HG02678 (cell line): ENCODE results near the gene FNDC3B.

ENCODE experiments used
- ATAC-seq: cut with Tn5 transposase; IDR thresholded peaks from one replicate; pipeline ENCODE4 v1.9.1; 2021; ENCODE audit warnings: mild to moderate bottlenecking, moderate library complexity; ENCODE audit not compliant: unreplicated experiment

FNDC3B gene

GRCh38 chr3:172147113-172147818 lies 107.9 kb downstream of the FNDC3B start:
- ATAC-seq = no peak

DNA sequence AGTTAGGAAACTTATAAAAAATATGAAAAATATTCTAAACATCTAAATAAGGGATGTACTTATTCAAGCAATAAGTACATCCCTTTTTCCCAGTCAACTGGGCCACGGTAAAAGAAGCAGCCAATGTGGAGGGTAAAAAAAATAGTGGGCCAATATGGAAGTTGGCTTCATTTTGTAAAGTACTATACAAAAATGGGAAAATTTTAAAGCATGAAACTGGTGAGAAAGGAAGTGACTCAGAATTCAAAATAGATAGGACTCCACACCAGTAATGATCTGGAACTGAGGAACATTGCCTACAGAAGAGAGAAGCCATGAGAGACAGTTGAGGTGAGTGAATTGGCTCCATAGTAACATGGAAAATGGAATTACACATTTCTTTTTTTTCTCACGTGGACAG lies 108.9 kb downstream of the FNDC3B start:
- no peak for ATAC-seq

DNA sequence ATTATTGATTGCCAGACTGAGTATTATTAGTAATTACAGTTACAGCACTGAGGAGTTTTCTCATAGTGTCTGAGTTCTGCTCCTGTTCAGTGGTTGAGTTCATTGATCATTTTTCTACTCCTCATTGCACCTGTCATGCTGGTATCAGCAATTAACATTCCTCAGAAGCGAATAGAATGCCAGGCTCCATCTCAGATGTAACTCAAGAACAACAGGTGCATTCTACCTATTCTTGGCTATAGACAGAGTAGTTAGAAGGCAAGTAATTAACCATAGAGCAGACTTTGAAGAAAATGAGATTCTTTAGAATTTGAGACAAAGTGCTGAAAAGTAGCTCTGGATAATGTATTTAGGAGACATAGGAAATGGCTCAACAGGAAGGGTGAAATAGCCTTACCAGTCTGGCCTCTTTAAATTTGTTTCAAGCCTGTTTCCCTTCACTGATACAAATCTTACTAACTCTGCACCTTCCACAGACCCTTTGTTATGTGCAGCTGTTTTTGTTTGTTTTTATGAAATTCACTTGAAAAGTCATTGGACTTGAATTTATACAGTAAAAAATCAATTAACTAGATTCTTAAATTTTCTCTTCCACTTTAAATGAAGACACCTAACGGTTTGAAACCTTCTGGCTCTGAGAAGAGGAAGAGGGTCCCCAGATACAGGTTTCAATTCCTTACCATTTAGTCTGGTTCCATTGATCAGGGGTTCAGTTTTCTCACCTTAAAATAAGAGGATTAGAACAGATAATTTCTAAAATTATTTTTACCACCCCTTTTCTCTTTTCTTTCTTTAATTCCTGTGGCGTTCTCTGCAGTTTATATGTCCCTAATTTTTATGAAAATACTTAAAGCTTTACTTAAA lies 109.6 kb downstream of the FNDC3B start:
- ATAC-seq = no peak

DNA sequence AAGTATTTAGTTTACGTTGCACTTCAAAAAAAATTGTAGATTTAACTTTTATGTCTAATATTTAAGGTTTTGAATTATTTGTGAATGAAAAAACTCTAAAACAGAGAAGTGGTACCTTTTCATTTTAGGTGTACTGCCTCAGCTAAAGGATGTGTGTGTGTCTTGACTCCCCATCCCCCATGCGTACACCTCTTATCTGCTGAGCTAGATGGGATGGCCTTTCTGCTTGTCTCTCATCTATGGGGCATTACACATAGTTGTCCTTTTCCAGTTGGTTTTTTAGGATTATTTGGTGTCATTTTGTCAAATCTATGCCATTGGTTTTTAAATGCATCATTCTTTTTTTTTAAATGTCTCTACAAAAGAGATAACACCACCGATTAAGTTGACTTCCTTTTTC lies 110.9 kb downstream of the FNDC3B start:
- no peak for ATAC-seq

DNA sequence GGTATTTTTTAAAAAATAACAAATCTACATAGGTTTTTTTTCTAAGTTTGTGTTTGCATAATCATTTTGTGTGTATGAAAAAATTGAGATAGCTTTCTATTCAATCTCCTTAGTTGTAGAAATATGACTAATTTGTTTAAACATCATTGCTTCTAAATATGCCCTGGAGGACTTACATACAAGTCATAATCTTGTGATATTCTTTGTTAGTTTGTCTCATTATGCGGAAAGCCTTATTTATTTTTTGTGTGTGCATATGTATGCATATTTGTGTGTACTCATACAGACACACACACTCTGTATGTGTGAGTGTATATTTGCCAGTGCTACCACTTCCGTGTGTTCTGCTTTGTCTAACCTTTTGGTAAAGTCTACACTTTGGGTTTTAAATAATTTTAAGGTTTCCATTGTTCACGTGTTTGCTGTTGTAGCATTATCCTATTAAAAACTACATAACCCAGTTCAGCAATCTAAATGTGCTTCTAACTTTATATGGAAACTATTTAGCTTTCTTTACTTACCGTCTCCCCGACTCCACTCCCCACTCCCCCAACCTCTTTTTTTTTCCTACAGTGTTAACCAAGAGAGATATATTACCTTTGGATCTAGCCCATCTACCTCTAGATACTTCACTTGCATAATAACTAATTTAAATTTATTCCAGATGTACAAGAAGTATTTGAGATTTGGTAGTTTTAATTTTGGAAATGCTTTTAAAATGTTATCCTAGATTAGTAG lies 111.7 kb downstream of the FNDC3B start:
- no peak for ATAC-seq

DNA sequence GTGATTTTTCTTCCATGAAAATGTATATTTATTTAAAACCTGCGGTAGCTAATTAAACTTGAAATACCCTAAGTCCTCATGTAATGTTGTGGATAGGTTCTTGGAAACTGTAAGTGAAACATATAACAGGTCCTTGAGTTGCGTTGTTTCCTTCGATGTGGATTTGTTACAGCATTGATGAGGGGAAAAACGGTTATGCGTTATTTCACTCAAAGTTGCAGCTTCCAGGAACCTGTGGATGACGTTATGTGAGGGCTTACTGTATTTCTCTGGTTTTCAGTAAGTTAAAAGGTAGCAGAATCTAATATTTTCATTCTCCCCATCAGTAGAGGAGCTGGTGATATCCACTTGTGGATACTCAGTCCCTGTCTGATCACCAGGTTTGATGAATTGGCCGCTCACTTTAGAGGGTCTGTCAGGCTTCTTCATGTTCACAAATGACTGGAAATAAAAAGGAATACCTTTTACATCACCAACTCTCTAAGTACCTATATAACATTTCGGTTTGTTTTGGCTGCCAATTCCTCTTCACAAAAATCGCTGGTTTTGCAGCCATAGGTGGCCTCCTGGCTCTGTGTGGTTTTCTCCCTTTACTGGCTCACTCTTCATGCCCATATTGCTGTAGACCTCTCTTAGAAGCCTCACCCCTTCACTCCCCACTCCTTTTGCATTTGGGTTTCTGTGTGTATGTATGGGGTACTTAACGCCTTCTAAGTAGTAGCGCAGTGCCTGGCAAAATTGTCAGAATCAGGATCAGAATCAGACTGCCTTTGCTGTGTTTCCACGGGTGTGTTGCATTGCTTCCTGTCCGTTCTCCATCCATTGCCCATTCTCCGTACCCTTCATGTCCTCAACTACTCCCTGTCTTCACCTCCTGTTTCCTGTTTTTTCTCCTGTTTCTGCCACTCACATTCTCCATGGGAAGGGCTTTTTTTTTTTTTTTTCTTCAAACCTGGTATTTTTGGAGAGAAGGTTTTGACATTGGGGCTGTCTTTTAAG lies 112.6 kb downstream of the FNDC3B start:
- ATAC-seq = no peak

DNA sequence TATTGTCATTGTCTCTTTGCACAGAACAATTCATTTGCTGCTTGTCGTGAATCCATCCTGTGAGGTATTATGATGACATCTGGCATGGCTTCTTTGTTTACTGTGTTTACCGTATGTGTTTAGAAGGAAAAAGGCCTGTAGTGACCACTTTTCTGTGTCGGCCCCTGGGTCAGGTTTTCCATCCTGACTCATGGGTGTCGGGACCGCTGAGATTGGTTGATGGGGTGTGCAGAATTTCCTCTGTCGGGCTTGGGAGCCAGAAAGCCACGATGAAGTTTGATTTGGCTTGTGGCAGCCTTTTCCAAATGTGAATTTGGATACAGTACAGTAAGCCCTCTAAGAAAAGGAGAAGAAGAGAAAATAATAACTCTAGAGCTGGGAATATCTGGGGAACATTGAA lies 113.5 kb downstream of the FNDC3B start:
- ATAC-seq = no peak

DNA sequence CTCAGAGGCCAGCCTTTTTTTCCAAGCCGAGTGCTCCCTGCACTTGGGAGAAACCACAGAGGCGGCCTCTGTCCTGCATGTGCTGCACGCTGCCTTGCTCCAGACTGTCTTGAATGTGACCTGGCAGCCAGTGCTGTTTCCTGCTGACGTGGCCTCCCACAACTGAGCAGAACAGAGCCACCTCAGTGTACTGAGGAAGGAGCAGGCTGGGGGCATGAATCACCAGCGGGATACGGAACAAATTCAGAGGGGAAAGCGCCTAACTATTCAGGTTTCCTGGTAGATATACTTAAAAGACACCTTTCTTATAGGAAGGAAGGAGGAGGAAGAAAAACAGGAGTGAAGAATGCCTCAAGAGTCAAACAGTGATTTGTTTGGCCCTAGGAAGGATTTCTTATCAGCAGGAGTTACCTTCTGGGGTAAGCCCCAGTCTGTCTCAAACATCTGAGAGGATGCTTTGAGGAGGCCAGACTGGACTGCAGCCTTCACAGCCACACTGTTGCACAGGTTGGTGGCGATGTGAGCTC lies 114.0 kb downstream of the FNDC3B start:
- peak; percentile 68 for ATAC-seq

DNA sequence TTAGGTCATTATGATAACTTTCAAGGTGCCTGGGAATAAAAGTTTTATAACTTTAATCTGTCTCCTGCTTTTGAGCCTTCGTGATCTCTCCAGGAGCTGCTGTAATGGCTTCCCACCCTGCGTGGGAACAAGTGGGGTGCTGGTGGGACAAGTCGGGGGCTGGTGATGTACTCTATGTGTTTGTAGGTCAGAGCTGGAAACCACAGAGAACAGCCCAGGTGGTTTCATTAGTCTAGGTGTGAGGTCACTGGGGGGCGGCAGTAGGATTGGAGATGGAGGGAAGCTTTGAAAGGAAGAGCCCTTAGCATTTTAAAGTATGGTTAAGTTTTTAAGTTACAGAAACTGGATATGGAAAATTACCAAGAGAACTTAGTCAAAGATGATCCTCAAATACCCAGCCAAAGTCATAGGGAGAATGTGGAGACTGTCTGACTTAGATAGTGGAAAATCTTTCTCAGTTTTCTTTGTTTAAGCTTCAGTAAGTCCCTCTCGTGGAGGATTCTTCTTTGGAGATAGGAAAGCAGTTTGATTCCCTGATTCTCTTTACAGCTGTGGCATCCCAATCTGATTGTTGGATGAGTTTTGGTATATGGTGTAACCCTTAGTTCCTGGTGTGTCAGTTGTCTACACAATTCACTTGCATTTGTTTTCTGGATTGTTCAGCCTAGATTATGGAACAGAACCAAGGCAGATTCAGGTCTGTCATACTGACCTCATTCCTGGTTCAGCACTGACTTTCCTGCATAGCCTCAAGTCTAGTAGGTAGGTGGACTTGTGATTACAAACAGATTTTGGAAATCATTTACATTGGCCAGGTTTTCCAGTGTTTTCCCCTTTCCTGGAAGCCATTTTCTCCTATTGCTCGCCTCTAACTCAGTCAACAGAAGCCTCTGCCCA lies 115.6 kb downstream of the FNDC3B start:
- ATAC-seq = peak; percentile 75

- ATAC-seq = no peak
Observed at GRCh38 chr3:172155897-172156585, 116.7 kb downstream of the FNDC3B start.

GRCh38 chr3:172156586-172156955 lies 117.2 kb downstream of the FNDC3B start:
- ATAC-seq = no peak

DNA sequence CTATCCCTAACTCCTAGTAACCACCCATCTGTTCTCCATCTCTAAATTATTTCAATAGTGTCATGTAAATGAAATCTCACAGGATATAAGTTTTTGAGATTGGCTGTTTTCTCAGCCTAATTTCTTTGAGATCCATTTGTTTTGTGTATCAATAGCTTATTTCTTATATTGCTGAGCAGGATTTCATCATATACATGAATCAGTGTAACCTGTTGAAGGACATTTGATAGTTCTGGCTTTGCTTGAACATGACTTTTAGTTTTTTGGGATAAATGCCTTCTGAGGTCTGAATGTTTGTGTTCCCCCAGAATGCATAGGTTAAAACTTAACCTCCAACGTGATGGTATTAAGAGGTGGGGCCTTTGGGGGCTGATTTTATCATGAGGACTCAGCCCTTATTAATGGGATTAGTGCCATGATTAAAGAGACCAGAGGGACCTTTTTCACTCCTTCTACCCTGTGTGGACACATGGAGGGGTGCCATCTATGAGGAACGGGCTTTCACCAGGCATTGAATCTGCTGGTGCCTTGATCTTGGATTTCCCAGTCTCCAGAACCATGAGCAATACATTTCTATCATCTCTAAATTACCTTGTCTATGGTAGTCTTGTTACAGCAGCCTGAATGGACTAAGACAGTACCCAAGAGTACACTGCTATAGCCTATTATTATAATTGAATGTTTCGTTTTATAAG lies 118.3 kb downstream of the FNDC3B start:
- ATAC-seq = no peak

DNA sequence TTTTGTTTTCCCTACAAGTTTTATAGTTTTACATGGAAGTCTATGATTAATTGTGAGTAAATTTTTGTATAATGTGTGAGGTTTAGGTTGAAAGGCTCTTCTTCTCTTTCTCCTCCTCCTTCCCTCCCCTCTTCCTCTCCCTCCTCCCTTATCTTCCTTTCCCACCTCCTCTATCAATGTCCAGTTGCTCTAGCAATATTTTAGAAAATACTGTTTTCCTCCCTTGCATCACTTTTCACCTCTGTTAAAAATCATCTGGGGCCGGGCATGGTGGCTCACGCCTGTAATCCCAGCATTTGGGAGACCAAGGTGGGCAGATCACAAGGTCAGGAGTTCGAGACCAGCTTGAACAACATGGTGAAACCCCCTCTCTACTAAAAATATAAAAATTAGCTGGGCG lies 119.4 kb downstream of the FNDC3B start:
- no peak for ATAC-seq

DNA sequence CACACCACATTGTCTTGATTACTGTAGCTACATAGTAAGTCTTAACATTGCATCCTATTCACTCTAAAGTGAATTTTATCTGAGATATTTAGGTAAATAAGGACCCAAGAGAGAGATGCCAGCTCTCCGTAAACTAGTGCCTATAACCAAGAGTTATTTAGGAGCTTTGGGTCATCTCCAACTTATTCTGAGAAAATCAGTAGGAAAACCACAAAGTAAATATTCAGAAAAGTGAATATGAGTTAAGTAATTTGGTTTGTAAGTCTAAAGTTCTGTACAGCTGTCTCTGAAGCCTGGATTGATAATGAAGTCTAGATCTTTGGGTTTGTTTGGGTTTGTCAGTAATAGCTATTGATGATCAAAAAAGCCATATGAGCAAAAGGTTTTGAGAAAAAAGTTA lies 120.0 kb downstream of the FNDC3B start:
- no peak for ATAC-seq

GRCh38 chr3:172159962-172160538 lies 120.7 kb downstream of the FNDC3B start:
- ATAC-seq = no peak

DNA sequence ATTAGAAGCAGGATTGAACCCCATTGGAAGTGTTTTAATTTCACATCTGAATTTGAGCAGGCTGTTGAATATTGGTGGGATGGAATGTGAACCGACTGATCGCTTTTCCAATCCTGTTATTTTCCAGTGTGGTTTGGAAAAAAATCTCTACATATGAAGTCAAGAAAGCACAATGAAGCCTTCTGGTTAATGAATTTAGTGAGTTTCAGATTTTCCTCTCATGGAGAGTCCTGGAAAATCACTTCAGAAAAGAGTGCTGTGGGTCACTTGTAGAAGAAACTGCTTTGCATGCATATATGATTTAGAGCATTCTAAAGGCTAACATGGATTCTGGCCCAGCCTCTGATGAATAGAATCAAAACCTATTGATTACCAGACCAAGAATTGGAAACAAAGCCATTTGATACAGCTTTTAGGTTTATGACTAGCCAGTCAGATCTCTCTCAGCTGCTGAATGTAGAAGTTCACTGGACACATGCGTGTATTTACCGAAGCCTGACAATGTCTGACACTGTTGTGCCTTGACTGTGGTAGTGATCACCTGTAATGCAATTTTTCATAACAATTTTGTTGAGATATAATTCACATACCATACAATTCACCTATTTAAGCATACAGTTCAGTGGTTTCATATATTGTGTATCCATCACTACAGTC lies 121.9 kb downstream of the FNDC3B start:
- no peak for ATAC-seq

DNA sequence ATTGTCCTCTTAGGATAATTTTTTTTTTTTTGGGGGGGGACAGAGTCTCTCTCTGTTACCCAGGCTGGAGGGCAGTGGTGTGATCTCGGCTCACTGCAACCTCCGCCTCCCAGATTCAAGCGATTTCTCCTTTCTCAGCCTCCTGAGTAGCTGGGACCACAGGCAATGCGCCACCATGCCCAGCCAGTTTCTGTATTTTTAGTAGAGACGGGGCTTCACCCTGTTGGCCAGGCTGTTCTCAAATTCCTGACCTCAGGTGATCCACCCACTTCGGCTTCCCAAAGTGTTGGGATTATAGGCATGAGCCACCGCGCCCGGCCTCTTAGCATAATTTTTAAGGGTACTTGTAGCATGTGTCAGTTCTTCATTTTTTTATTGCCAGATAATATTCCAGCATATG lies 122.6 kb downstream of the FNDC3B start:
- no peak for ATAC-seq
